ENCODE measurements around the gene MSANTD7. TPM values are rescaled to one million over a fixed set of nuclear protein-coding genes. Genes with fewer than 3 reads are reported as not detected.
A peak's percentile ranks its signal among the peaks of the same experiment; 100 is the strongest.

MSANTD7 gene
- total RNA-seq, 2 donors from 2014 or later = 19.8 to 26.3 TPM

- no peaks in the 10 kb centered on the region for H3K27me3 Mint-ChIP-seq (ENCODE audit: low read depth)
- H3K36me3 Mint-ChIP-seq (ENCODE audit: insufficient read depth in 2 of 2) = peaks cover 6 to 9% of the 10 kb centered on the region in 2 donors
- peak overlapping the region; percentile 52 for H3K27ac Mint-ChIP-seq
- H3K4me3 Mint-ChIP-seq = peak overlapping the region; percentile 95 to 96
- H3K9me3 Mint-ChIP-seq = no peaks in the 10 kb centered on the region
- H3K4me1 Mint-ChIP-seq (ENCODE audit: low read depth) = peaks cover 48% of the 10 kb centered on the region
- DNase-seq (peak; percentile 41 to 44), ATAC-seq (replicated peaks in 1 of 2) (peak in 1 of 2 donors; percentile 18)
Observed at GRCh38 chr10:14879124-14879927, 41.2 kb downstream of the MSANTD7 start.

GRCh38 chr10:14879928-14880193, 41.8 kb downstream of the MSANTD7 start:
- no peak for DNase-seq
- H3K9me3 Mint-ChIP-seq = no peaks in the 10 kb centered on the region
- peak overlapping the region; percentile 95 to 96 for H3K4me3 Mint-ChIP-seq
- ATAC-seq (replicated peaks in 1 of 2) = no peak
- H3K36me3 Mint-ChIP-seq (ENCODE audit: insufficient read depth in 2 of 2) = peaks cover 6 to 9% of the 10 kb centered on the region in 2 donors
- H3K27ac Mint-ChIP-seq = peak overlapping the region; percentile 52
- H3K4me1 Mint-ChIP-seq (ENCODE audit: low read depth) = peaks cover 48% of the 10 kb centered on the region
- H3K27me3 Mint-ChIP-seq (ENCODE audit: low read depth) = no peaks in the 10 kb centered on the region

- Mint-ChIP-seq H3K9me3 (no peaks in the 10 kb centered on the region), H3K27ac (peak overlapping the region; percentile 52), H3K4me3 (peak overlapping the region; percentile 95 to 96), H3K36me3 (ENCODE audit: insufficient read depth in 2 of 2) (peaks cover 6 to 9% of the 10 kb centered on the region in 2 donors), H3K27me3 (ENCODE audit: low read depth) (no peaks in the 10 kb centered on the region), H3K4me1 (ENCODE audit: low read depth) (peaks cover 48% of the 10 kb centered on the region)
- no peak for ATAC-seq (replicated peaks in 1 of 2)
- no peak for DNase-seq
Observed at GRCh38 chr10:14880229-14880628, 42.1 kb downstream of the MSANTD7 start.

DNA sequence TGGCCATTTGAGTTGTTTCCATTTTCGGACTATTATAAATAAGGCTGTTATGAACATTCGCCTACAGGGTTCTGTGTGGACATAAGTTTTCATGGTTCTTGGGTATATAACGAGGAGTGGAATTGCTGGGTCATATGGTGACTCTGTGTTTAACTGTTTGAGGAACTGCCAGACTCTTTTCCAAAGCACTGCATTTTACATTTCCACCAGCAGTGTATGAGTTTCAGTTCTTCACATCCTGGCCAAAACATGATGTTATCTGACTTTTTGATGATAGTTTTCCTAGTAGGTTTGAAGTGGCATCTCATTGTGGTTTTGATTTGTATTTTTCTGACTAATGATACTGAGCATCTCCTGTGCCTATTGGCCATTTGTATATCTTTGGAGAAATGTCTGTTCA, 46.0 kb downstream of the MSANTD7 start:
- no peak for DNase-seq
- Mint-ChIP-seq H3K27me3 (ENCODE audit: low read depth) (no peaks in the 10 kb centered on the region), H3K4me3 (peak overlapping the region in 1 of 2 donors; percentile 21), H3K9me3 (no peaks in the 10 kb centered on the region), H3K4me1 (ENCODE audit: low read depth) (peaks cover 30% of the 10 kb centered on the region), H3K36me3 (ENCODE audit: insufficient read depth in 2 of 2) (peaks cover 6 to 7% of the 10 kb centered on the region in 2 donors), H3K27ac (no peak overlapping the region)
- peak; percentile 54 to 57 for ATAC-seq (replicated peaks in 1 of 2)

Other genes starting within 250 kb of the MSANTD7 start
- 100 to 1,000 TPM; 163 to 180 TPM for gene FAM107B, start 63.4 kb upstream of the MSANTD7 start, total RNA-seq
- 1 to 10 TPM; 2.9 to 3.2 TPM for gene CDNF, start 269 bp upstream of the MSANTD7 start, total RNA-seq
- gene HSPA14, start within 50 bp of the MSANTD7 start, total RNA-seq = 10 to 100 TPM; 22.3 to 32.0 TPM
- 10 to 100 TPM; 16.9 to 18.5 TPM for gene SUV39H2, start 40.6 kb downstream of the MSANTD7 start, total RNA-seq
- gene DCLRE1C, start 115.8 kb downstream of the MSANTD7 start, total RNA-seq = 10 to 100 TPM; 22.9 to 25.8 TPM
- gene MEIG1, start 121.1 kb downstream of the MSANTD7 start, total RNA-seq = 1 to 10 TPM in 1 of 2 donors, not detected in 1; 2.4 TPM
- gene OLAH, start 205.6 kb downstream of the MSANTD7 start, total RNA-seq = 1 to 10 TPM; 3.5 to 3.8 TPM

All from activated T-cell treated with anti-CD3 and anti-CD28 coated beads, Interleukin-2, amount 50 U/mL, for 72 hours (primary cell).